Stimulated activated naive CD4-positive, alpha-beta T cell (primary cell): ENCODE data around the gene COA5.
A peak's percentile ranks its signal among the peaks of the same experiment; 100 is the strongest.
"Not testable (repeated sequence)": the region's sequence is repeated elsewhere in the genome, so short reads cannot be mapped to it uniquely, and the experiment has no call there.

ENCODE experiments used
- DNase-seq, 6 experiments: peaks; one replicate each; lab custom pipeline; 2025; lab: John Stamatoyannopoulos, UW

The COA5 gene

GRCh38 chr2:98606431-98606830 is 1.9 kb downstream of the COA5 start:
- no peak for DNase-seq

- no peak for DNase-seq
These were observed 3.2 kb downstream of the COA5 start for GRCh38 chr2:98605076-98605475.

GRCh38 chr2:98604547-98604946 is 3.8 kb downstream of the COA5 start:
- DNase-seq: no peak

GRCh38 chr2:98601532-98602132 is 6.7 kb downstream of the COA5 start:
- no peak for DNase-seq

GRCh38 chr2:98598781-98599428 is 9.4 kb downstream of the COA5 start:
- no peak for DNase-seq

- not testable (repeated sequence) for DNase-seq
These were observed 13.6 kb downstream of the COA5 start for GRCh38 chr2:98594665-98595064.

- DNase-seq: no peak
These were observed 15.7 kb downstream of the COA5 start for GRCh38 chr2:98592565-98592964.

- DNase-seq: no peak
These were observed 18.8 kb downstream of the COA5 start for GRCh38 chr2:98589489-98589888.

- no peak for DNase-seq
These were observed 19.4 kb downstream of the COA5 start for GRCh38 chr2:98588880-98589431.

GRCh38 chr2:98586551-98587140 is 21.7 kb downstream of the COA5 start:
- no peak for DNase-seq

GRCh38 chr2:98585386-98585785 is 22.9 kb downstream of the COA5 start:
- no peak for DNase-seq

GRCh38 chr2:98583816-98584618 is 24.3 kb downstream of the COA5 start:
- no peak for DNase-seq

- DNase-seq: no peak
These were observed 25.0 kb downstream of the COA5 start for GRCh38 chr2:98583276-98583675.

- DNase-seq: no peak
These were observed 25.8 kb downstream of the COA5 start for GRCh38 chr2:98582523-98582922.

- DNase-seq: peak in 1 of 6 experiments; percentile 10
These were observed 27.5 kb downstream of the COA5 start for GRCh38 chr2:98580656-98581284.

GRCh38 chr2:98579926-98580325 is 28.4 kb downstream of the COA5 start:
- DNase-seq: no peak

GRCh38 chr2:98578231-98578630 is 30.1 kb downstream of the COA5 start:
- no peak for DNase-seq

GRCh38 chr2:98577313-98577712 is 31.0 kb downstream of the COA5 start:
- DNase-seq: no peak

GRCh38 chr2:98576666-98577312 is 31.5 kb downstream of the COA5 start:
- no peak for DNase-seq

GRCh38 chr2:98573426-98573825 is 34.9 kb downstream of the COA5 start:
- no peak for DNase-seq

GRCh38 chr2:98572676-98573075 is 35.6 kb downstream of the COA5 start:
- no peak for DNase-seq
